Liver (tissue), 3 donors: ENCODE results near the gene CHD9NB.

ENCODE experiments used
- ATF3 ChIP-seq: IDR thresholded peaks from 2 replicates; pipeline ENCODE4 v1.6.1; 2016; ENCODE audit warnings: antibody characterized with exemption
- EGR1 ChIP-seq, 2 donors: IDR thresholded peaks; 2 replicates each; pipeline ENCODE4 v1.6.1; 2016 to 2018; ENCODE audit warnings: antibody characterized with exemption in 2 of 2, low read depth in 2 of 2
- FOXA2 ChIP-seq: IDR thresholded peaks from 2 replicates; pipeline ENCODE4 v1.6.1; 2016; ENCODE audit warnings: antibody characterized with exemption
- GABPA ChIP-seq, 2 donors: IDR thresholded peaks in 1 of 2; conservative IDR thresholded peaks in 1 of 2; 2 replicates each; pipeline ENCODE4 v1.6.1; 2016; ENCODE audit warnings: antibody characterized with exemption in 2 of 2, mild to moderate bottlenecking in 1 of 2, moderate library complexity in 1 of 2
- RAD21 ChIP-seq, 2 donors: IDR thresholded peaks; 2 replicates each; pipeline ENCODE4 v1.6.1; 2016; ENCODE audit warnings: antibody characterized with exemption in 2 of 2, mild to moderate bottlenecking in 2 of 2
- REST ChIP-seq: IDR thresholded peaks from 2 replicates; pipeline ENCODE4 v1.6.1; 2016; ENCODE audit warnings: antibody characterized with exemption, mild to moderate bottlenecking
- SP1 ChIP-seq: IDR thresholded peaks from 2 replicates; pipeline ENCODE4 v1.6.1; 2018; ENCODE audit warnings: antibody characterized with exemption, mild to moderate bottlenecking
- TAF1 ChIP-seq: conservative IDR thresholded peaks from 2 replicates; pipeline ENCODE4 v1.6.1; 2016; ENCODE audit warnings: antibody characterized with exemption, mild to moderate bottlenecking
- YY1 ChIP-seq: IDR thresholded peaks from 2 replicates; pipeline ENCODE4 v1.6.1; 2016; ENCODE audit warnings: antibody characterized with exemption, mild to moderate bottlenecking
- ZBTB33 ChIP-seq: IDR thresholded peaks from 2 replicates; pipeline ENCODE4 v1.6.1; 2016; ENCODE audit warnings: antibody characterized with exemption
- TF ChIP-seq, protein P1 (sequence below): IDR thresholded peaks from 2 replicates; pipeline ENCODE4 v1.6.1; 2016; ENCODE audit warnings: antibody characterized with exemption
- TF ChIP-seq, protein P2 (sequence below): fragments of 150-350 bp; IDR thresholded peaks from 2 replicates; pipeline ENCODE4 v1.5.1; 2017; ENCODE audit warnings: improper control_type of control experiment, low read depth, low read length; ENCODE audit not compliant: missing input control
- donor health status: healthy.
- donor health status: healthy.

DNA sequence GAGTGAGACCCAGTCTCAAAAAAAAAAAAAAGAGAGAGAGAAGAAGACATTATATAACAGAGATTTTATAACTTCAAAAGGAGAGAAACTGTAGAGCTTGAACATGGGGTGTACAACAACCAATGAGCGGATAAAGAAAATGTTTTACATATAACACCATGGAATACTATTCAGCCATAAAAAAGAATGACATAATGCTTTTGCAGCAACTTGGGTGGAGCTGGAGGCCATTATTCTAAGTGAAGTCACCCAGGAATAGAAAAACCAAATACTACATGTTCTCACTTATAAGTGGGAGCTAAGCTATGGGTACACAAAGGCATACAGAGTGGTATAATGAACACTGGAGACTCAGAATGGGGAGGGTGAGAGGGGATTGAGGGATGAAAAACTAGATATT lies 61.1 kb downstream of the CHD9NB start:
- TF ChIP-seq, protein P1, sequence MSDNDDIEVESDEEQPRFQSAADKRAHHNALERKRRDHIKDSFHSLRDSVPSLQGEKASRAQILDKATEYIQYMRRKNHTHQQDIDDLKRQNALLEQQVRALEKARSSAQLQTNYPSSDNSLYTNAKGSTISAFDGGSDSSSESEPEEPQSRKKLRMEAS: no peak
- TF ChIP-seq RAD21 (IDR thresholded peaks at IDR 0.05) (no peak), FOXA2 (no peak), YY1 (no peak), GABPA (IDR thresholded peaks at IDR 0.05 in 1 of 2, conservative IDR thresholded peaks at IDR 0.05 in 1 of 2) (no peak), ATF3 (no peak), REST (no peak), SP1 (no peak), EGR1 (IDR thresholded peaks at IDR 0.05; ENCODE audit: low read depth in 2 of 2) (no peak), TAF1 (no peak), ZBTB33 (no peak)
- TF ChIP-seq, protein P2, sequence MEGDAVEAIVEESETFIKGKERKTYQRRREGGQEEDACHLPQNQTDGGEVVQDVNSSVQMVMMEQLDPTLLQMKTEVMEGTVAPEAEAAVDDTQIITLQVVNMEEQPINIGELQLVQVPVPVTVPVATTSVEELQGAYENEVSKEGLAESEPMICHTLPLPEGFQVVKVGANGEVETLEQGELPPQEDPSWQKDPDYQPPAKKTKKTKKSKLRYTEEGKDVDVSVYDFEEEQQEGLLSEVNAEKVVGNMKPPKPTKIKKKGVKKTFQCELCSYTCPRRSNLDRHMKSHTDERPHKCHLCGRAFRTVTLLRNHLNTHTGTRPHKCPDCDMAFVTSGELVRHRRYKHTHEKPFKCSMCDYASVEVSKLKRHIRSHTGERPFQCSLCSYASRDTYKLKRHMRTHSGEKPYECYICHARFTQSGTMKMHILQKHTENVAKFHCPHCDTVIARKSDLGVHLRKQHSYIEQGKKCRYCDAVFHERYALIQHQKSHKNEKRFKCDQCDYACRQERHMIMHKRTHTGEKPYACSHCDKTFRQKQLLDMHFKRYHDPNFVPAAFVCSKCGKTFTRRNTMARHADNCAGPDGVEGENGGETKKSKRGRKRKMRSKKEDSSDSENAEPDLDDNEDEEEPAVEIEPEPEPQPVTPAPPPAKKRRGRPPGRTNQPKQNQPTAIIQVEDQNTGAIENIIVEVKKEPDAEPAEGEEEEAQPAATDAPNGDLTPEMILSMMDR: no peak
